Ureter (tissue), 1 donor: Measurements from ENCODE around the gene GATAD2A. TPM values are rescaled to one million over a fixed set of nuclear protein-coding genes. Genes with fewer than 3 reads are reported as not detected.

ENCODE experiments used
- DNase-seq: peaks from one replicate; pipeline ENCODE4 v3.0.0-alpha.2; 2020; ENCODE audit warnings: low spot score
- total RNA-seq: library from RNA; stranded (reverse); gene quantifications from one replicate; pipeline ENCODE4 v1.2.4, GENCODE V29; 2023
- donor health status: DM: yes; HTN: yes; CAD: no.

The GATAD2A gene
- total RNA-seq, 1 donor from 2014 or later, result 92.7 TPM

GRCh38 chr19:19488875-19489690, 83.6 kb downstream of the GATAD2A start:
- DNase-seq, result peak; percentile 95

- DNase-seq, result no peak
Measured at GRCh38 chr19:19489804-19490204, 84.3 kb downstream of the GATAD2A start.

- DNase-seq, result peak; percentile 88
Measured at GRCh38 chr19:19490214-19490968, 84.9 kb downstream of the GATAD2A start.

GRCh38 chr19:19491321-19492025, 86.0 kb downstream of the GATAD2A start:
- no peak for DNase-seq

GRCh38 chr19:19492026-19492610, 86.6 kb downstream of the GATAD2A start:
- no peak for DNase-seq

GRCh38 chr19:19493841-19494546, 88.5 kb downstream of the GATAD2A start:
- no peak for DNase-seq

- DNase-seq, result no peak
Measured at GRCh38 chr19:19495614-19496603, 90.4 kb downstream of the GATAD2A start.

- no peak for DNase-seq
Measured at GRCh38 chr19:19498255-19498991, 92.9 kb downstream of the GATAD2A start.

- no peak for DNase-seq
Measured at GRCh38 chr19:19499272-19499995, 94.0 kb downstream of the GATAD2A start.

- DNase-seq, result no peak
Measured at GRCh38 chr19:19500975-19501644, 95.6 kb downstream of the GATAD2A start.

GRCh38 chr19:19501798-19502197, 96.3 kb downstream of the GATAD2A start:
- no peak for DNase-seq

GRCh38 chr19:19502281-19502680, 96.8 kb downstream of the GATAD2A start:
- no peak for DNase-seq

GRCh38 chr19:19502808-19503602, 97.5 kb downstream of the GATAD2A start:
- DNase-seq, result no peak

GRCh38 chr19:19504754-19505668, 99.5 kb downstream of the GATAD2A start:
- DNase-seq, result no peak

- no peak for DNase-seq
Measured at GRCh38 chr19:19505669-19506326, 100.3 kb downstream of the GATAD2A start.

- no peak for DNase-seq
Measured at GRCh38 chr19:19506592-19506991, 101.1 kb downstream of the GATAD2A start.
